ENCODE data around the gene MFNG. TPM values are rescaled to one million over a fixed set of nuclear protein-coding genes. Genes with fewer than 3 reads are reported as not detected.
"Not testable (repeated sequence)": the region's sequence is repeated elsewhere in the genome, so short reads cannot be mapped to it uniquely, and the experiment has no call there.

MFNG gene
- total RNA-seq, 4 donors from 2014 or later, result 12.4 to 47.0 (median 26.5) TPM

- no peak overlapping the region for H3K27ac ChIP-seq
- H3K27me3 ChIP-seq, result no peaks in the 10 kb centered on the region
- peak in 5 of 6 experiments; percentile 28 to 64 (median 60) for TF ChIP-seq CTCF (IDR thresholded peaks at IDR 0.05)
- no peak for TF ChIP-seq POLR2A (IDR thresholded peaks at IDR 0.05)
- peak in 2 of 3 donors; percentile 69 to 76 for DNase-seq
- no peaks in the 10 kb centered on the region for H3K9me3 ChIP-seq
- peaks cover 0 to 6% (median 0%) of the 10 kb centered on the region in 4 donors for H3K4me1 ChIP-seq
- peaks cover 0 to 27% (median 0%) of the 10 kb centered on the region in 3 donors for H3K36me3 ChIP-seq
- H3K4me3 ChIP-seq, result no peak overlapping the region
Observed at GRCh38 chr22:37472418-37473006, 13.7 kb downstream of the MFNG start.

- H3K27me3 ChIP-seq, result no peaks in the 10 kb centered on the region
- H3K4me3 ChIP-seq, result no peak overlapping the region
- TF ChIP-seq POLR2A (IDR thresholded peaks at IDR 0.05), result no peak
- no peak for TF ChIP-seq CTCF (IDR thresholded peaks at IDR 0.05)
- H3K4me1 ChIP-seq, result peaks cover 0 to 6% (median 0%) of the 10 kb centered on the region in 4 donors
- DNase-seq, result no peak
- no peak overlapping the region for H3K27ac ChIP-seq
- H3K36me3 ChIP-seq, result peaks cover 0 to 30% (median 0%) of the 10 kb centered on the region in 3 donors
- no peaks in the 10 kb centered on the region for H3K9me3 ChIP-seq
Observed at GRCh38 chr22:37471727-37472417, 14.3 kb downstream of the MFNG start.

GRCh38 chr22:37470087-37470445 is 16.1 kb downstream of the MFNG start:
- TF ChIP-seq CTCF (IDR thresholded peaks at IDR 0.05), result peak in 1 of 6 experiments; percentile 1
- TF ChIP-seq POLR2A (IDR thresholded peaks at IDR 0.05), result no peak

GRCh38 chr22:37469416-37470086 is 16.6 kb downstream of the MFNG start:
- Histone ChIP-seq H3K27me3 (no peaks in the 10 kb centered on the region), H3K4me3 (no peak overlapping the region), H3K36me3 (peaks cover 0 to 18% (median 0%) of the 10 kb centered on the region in 3 donors), H3K27ac (peak overlapping the region in 2 of 4 donors; percentile 45 to 54), H3K9me3 (no peaks in the 10 kb centered on the region), H3K4me1 (peaks cover 0 to 6% (median 0%) of the 10 kb centered on the region in 4 donors)
- peak in 2 of 6 experiments; percentile 2 to 14 for TF ChIP-seq CTCF (IDR thresholded peaks at IDR 0.05)
- no peak for TF ChIP-seq POLR2A (IDR thresholded peaks at IDR 0.05)
- DNase-seq, result peak in 2 of 3 donors; percentile 76 to 80

More at GRCh38 chr22:37470087-37470445, 16.1 kb downstream of the MFNG start:
- no peak for DNase-seq
- Histone ChIP-seq H3K4me3 (no peak overlapping the region), H3K9me3 (no peaks in the 10 kb centered on the region), H3K36me3 (peaks cover 0 to 19% (median 0%) of the 10 kb centered on the region in 3 donors), H3K27me3 (no peaks in the 10 kb centered on the region), H3K4me1 (peaks cover 0 to 6% (median 0%) of the 10 kb centered on the region in 4 donors), H3K27ac (peak overlapping the region in 2 of 4 donors; percentile 45 to 54)

- not testable (repeated sequence) for H3K4me3 ChIP-seq, H3K4me1 ChIP-seq, H3K27ac ChIP-seq, DNase-seq, H3K9me3 ChIP-seq, H3K27me3 ChIP-seq
- H3K36me3 ChIP-seq, result peaks cover 0 to 11% (median 0%) of the 10 kb centered on the region in 3 donors
Observed at GRCh38 chr22:37468201-37468695, 17.9 kb downstream of the MFNG start.
